ENCODE measurements around the gene RHBDL1. TPM values are rescaled to one million over a fixed set of nuclear protein-coding genes. Genes with fewer than 3 reads are reported as not detected.

Gene RHBDL1
- total and polyA plus RNA-seq, 2 donors (not counting 3 experiments of a cell fraction or from before 2014, with no cell fraction given), result 1.1 to 1.8 TPM

- dilution Hi-C loops (cut with MboI; ENCODE audit: extremely low pct_ligation_motif_present, low sequenced_read_pairs) (no loop called here), intact Hi-C loops (cut with micrococcal nuclease) (no loop called here)
- Histone ChIP-seq H3K9ac (replicated peaks; ENCODE audit: extremely low read depth, insufficient read depth, low read length) (no peak overlapping the region), H3K9me1 (replicated peaks; ENCODE audit: control insufficient read depth, extremely low read depth, insufficient read depth, low read length) (no peaks in the 10 kb centered on the region), H3K27me3 (ENCODE audit: control insufficient read depth in 2 of 2, insufficient read depth in 2 of 2, low read length in 2 of 2) (no peaks in the 10 kb centered on the region), H3K4me2 (ENCODE audit: insufficient read depth, low read length) (no peak overlapping the region), H3K36me3 (ENCODE audit: control insufficient read depth in 2 of 2, extremely low read depth in 1 of 2, insufficient read depth in 2 of 2, low read length in 2 of 2) (peaks cover 5 to 35% of the 10 kb centered on the region in 2 experiments), H3K9me3 (replicated peaks; ENCODE audit: control insufficient read depth, insufficient read depth, low read length) (no peaks in the 10 kb centered on the region), H3K4me3 (replicated peaks in 1 of 3; ENCODE audit: insufficient read depth in 1 of 3, low read depth in 1 of 3, low read length in 3 of 3) (no peak overlapping the region), H3K4me1 (ENCODE audit: control insufficient read depth, extremely low read depth, insufficient read depth, low read length) (no peaks in the 10 kb centered on the region), H3K79me2 (ENCODE audit: control insufficient read depth, insufficient read depth, low read length) (peaks cover 18% of the 10 kb centered on the region), H3K27ac (ENCODE audit: insufficient read depth, low read depth, low read length) (no peak overlapping the region), H2AFZ (ENCODE audit: low read depth, low read length) (no peak overlapping the region), H4K20me1 (replicated peaks; ENCODE audit: control insufficient read depth, extremely low read depth, insufficient read depth, low read length) (no peaks in the 10 kb centered on the region)
- ChIA-PET CTCF (no interaction called here), POLR2A (no interaction called here)
- TF ChIP-seq EZH2 (IDR thresholded peaks at IDR 0.05; ENCODE audit: borderline replicate concordance, low read depth, low read length, severe bottlenecking) (no peak), JUN (IDR thresholded peaks at IDR 0.05; ENCODE audit: borderline replicate concordance, insufficient read depth, insufficient read length, low read depth) (no peak), POLR2A (IDR thresholded peaks at IDR 0.05; ENCODE audit: low read depth, low read length) (no peak), MYC (IDR thresholded peaks at IDR 0.05; ENCODE audit: low read depth, low read length) (no peak), POLR2AphosphoS5 (IDR thresholded peaks at IDR 0.05; ENCODE audit: insufficient read depth, low read depth, low read length) (no peak), FOS (IDR thresholded peaks at IDR 0.05; ENCODE audit: borderline replicate concordance, insufficient read depth, low read length) (no peak), GATA2 (IDR thresholded peaks at IDR 0.05; ENCODE audit: insufficient read depth, insufficient read length, low read depth, low read length) (no peak)
- TF ChIP-seq, protein P1, sequence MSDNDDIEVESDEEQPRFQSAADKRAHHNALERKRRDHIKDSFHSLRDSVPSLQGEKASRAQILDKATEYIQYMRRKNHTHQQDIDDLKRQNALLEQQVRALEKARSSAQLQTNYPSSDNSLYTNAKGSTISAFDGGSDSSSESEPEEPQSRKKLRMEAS (IDR thresholded peaks at IDR 0.05; ENCODE audit: insufficient read depth, insufficient read length), result no peak
- TF ChIP-seq, protein P2, sequence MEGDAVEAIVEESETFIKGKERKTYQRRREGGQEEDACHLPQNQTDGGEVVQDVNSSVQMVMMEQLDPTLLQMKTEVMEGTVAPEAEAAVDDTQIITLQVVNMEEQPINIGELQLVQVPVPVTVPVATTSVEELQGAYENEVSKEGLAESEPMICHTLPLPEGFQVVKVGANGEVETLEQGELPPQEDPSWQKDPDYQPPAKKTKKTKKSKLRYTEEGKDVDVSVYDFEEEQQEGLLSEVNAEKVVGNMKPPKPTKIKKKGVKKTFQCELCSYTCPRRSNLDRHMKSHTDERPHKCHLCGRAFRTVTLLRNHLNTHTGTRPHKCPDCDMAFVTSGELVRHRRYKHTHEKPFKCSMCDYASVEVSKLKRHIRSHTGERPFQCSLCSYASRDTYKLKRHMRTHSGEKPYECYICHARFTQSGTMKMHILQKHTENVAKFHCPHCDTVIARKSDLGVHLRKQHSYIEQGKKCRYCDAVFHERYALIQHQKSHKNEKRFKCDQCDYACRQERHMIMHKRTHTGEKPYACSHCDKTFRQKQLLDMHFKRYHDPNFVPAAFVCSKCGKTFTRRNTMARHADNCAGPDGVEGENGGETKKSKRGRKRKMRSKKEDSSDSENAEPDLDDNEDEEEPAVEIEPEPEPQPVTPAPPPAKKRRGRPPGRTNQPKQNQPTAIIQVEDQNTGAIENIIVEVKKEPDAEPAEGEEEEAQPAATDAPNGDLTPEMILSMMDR (IDR thresholded peaks at IDR 0.05; ENCODE audit: extremely low read depth in 1 of 2, insufficient read depth in 1 of 2, low read depth in 1 of 2, low read length in 2 of 2), result no peak
- BruUV-seq (replicated peaks), result no TSS peak
- no peak for FAIRE-seq
- no peak for DNase-seq (ENCODE audit: low read depth, low spot score)
These were observed 3.9 kb upstream of the RHBDL1 start for GRCh38 chr16:671353-672131.

Measured in endothelial cell of umbilical vein (primary cell).